Effector memory CD4-positive, alpha-beta T cell (primary cell): Measurements from ENCODE around the gene SPATA17.

Experiments used
- DNase-seq, 3 donors: peaks; one replicate each; pipeline ENCODE4 v3.0.0-alpha.2; 2020
- H3K27ac ChIP-seq: 2 replicates; pipeline ENCODE4 v1.7.0; 2013; ENCODE audit warnings: mild to moderate bottlenecking, low read length, moderate library complexity; ENCODE audit not compliant: insufficient read depth, poor library complexity, severe bottlenecking
- H3K27me3 ChIP-seq: replicated peaks from 2 replicates; pipeline ENCODE4 v1.7.0; 2013; ENCODE audit warnings: mild to moderate bottlenecking, low read length; ENCODE audit not compliant: insufficient read depth, control insufficient read depth, poor library complexity, severe bottlenecking
- H3K36me3 ChIP-seq: 2 replicates; pipeline ENCODE4 v1.7.0; 2013; ENCODE audit warnings: mild to moderate bottlenecking, low read length, moderate library complexity; ENCODE audit not compliant: control insufficient read depth, insufficient read depth
- H3K4me1 ChIP-seq: 2 replicates; pipeline ENCODE4 v1.7.0; 2013; ENCODE audit warnings: low read length, mild to moderate bottlenecking; ENCODE audit not compliant: control insufficient read depth, insufficient read depth, poor library complexity, severe bottlenecking
- H3K4me3 ChIP-seq: 2 replicates; pipeline ENCODE4 v1.7.0; 2013; ENCODE audit warnings: low read length, low read depth, mild to moderate bottlenecking; ENCODE audit not compliant: insufficient read depth, poor library complexity, severe bottlenecking
- H3K9me3 ChIP-seq: 2 replicates; pipeline ENCODE4 v1.7.0; 2013; ENCODE audit warnings: mild to moderate bottlenecking, low read length, moderate library complexity; ENCODE audit not compliant: control insufficient read depth

Gene SPATA17

GRCh38 chr1:217721692-217722091, 90.5 kb downstream of the SPATA17 start:
- H3K27me3 ChIP-seq = no peaks in the 10 kb centered on the region
- no peak for DNase-seq
- no peak overlapping the region for H3K27ac ChIP-seq
- no peaks in the 10 kb centered on the region for H3K9me3 ChIP-seq
- no peaks in the 10 kb centered on the region for H3K4me1 ChIP-seq
- H3K36me3 ChIP-seq = no peaks in the 10 kb centered on the region
- no peak overlapping the region for H3K4me3 ChIP-seq

GRCh38 chr1:217734973-217735372, 103.8 kb downstream of the SPATA17 start:
- no peak overlapping the region for H3K4me3 ChIP-seq
- H3K9me3 ChIP-seq = no peaks in the 10 kb centered on the region
- no peaks in the 10 kb centered on the region for H3K4me1 ChIP-seq
- DNase-seq = no peak
- no peak overlapping the region for H3K27ac ChIP-seq
- no peaks in the 10 kb centered on the region for H3K36me3 ChIP-seq
- H3K27me3 ChIP-seq = no peaks in the 10 kb centered on the region

DNA sequence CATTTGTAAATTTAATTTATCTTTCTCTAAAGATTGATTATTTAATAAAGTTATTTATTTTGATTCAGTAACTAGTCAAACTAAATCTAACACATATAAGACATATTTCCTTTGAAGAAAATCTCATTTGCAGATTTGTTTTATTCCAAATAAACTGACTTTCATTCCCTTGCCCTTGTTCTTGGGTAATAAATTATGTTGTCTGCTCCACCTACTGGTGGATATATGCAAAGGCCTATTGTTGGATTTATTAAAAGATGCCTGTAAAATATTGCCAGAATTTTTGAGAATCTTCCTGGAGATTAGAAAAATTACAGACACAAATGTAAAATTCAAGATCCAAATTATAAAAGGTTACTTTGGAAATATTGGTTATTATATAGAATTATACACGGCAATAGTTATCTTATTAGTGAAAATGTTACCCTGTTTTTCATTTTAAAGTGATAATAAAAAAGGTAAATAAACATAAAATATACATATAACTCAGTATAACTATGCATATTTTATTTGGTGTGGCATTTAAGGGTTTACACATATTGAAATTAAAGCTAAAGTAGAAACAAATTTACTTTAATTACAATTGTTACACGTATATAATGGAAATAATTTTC, 116.1 kb downstream of the SPATA17 start:
- H3K36me3 ChIP-seq = no peaks in the 10 kb centered on the region
- H3K27ac ChIP-seq = no peak overlapping the region
- no peaks in the 10 kb centered on the region for H3K4me1 ChIP-seq
- H3K27me3 ChIP-seq = no peaks in the 10 kb centered on the region
- H3K4me3 ChIP-seq = no peak overlapping the region
- no peaks in the 10 kb centered on the region for H3K9me3 ChIP-seq
- DNase-seq = no peak

- H3K27me3 ChIP-seq = no peaks in the 10 kb centered on the region
- H3K27ac ChIP-seq = no peak overlapping the region
- no peaks in the 10 kb centered on the region for H3K9me3 ChIP-seq
- DNase-seq = no peak
- H3K4me1 ChIP-seq = no peaks in the 10 kb centered on the region
- H3K4me3 ChIP-seq = no peak overlapping the region
- no peaks in the 10 kb centered on the region for H3K36me3 ChIP-seq
These were observed 138.6 kb downstream of the SPATA17 start for GRCh38 chr1:217769768-217770167.

- Histone ChIP-seq H3K4me3 (no peak overlapping the region), H3K36me3 (no peaks in the 10 kb centered on the region), H3K9me3 (no peaks in the 10 kb centered on the region), H3K27me3 (no peaks in the 10 kb centered on the region), H3K4me1 (no peaks in the 10 kb centered on the region), H3K27ac (no peak overlapping the region)
- no peak for DNase-seq
These were observed 139.8 kb downstream of the SPATA17 start for GRCh38 chr1:217770918-217771317.

GRCh38 chr1:217776693-217777092, 145.5 kb downstream of the SPATA17 start:
- Histone ChIP-seq H3K36me3 (no peaks in the 10 kb centered on the region), H3K4me3 (no peak overlapping the region), H3K27me3 (no peaks in the 10 kb centered on the region), H3K4me1 (no peaks in the 10 kb centered on the region), H3K27ac (no peak overlapping the region), H3K9me3 (no peaks in the 10 kb centered on the region)
- no peak for DNase-seq

DNA sequence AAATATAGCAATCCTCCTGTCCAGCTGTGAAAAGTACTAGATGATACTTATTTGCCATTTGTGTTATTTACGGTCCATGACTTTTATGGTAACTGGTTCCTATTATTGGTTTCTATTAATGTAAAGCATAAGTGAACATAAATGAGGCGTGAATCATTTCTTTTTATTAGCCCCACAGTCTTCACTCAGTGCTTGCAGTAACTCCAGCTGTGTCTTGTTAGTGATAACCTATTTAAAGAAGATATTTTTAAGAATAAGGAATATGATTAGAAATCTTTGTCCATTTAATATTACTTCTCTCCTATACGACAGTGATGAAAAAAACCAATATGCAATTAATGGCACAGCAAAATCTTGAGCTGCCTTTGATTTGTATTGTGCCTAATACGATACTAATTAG, 149.9 kb downstream of the SPATA17 start:
- Histone ChIP-seq H3K36me3 (no peaks in the 10 kb centered on the region), H3K27me3 (no peaks in the 10 kb centered on the region), H3K4me3 (no peak overlapping the region), H3K9me3 (no peaks in the 10 kb centered on the region), H3K4me1 (no peaks in the 10 kb centered on the region), H3K27ac (no peak overlapping the region)
- no peak for DNase-seq

GRCh38 chr1:217791091-217791490, 159.9 kb downstream of the SPATA17 start:
- H3K27me3 ChIP-seq = no peaks in the 10 kb centered on the region
- H3K36me3 ChIP-seq = no peaks in the 10 kb centered on the region
- H3K27ac ChIP-seq = no peak overlapping the region

GRCh38 chr1:217805792-217806191, 174.6 kb downstream of the SPATA17 start:
- H3K4me3 ChIP-seq = no peak overlapping the region
- no peaks in the 10 kb centered on the region for H3K36me3 ChIP-seq
- no peak for DNase-seq
- H3K9me3 ChIP-seq = no peaks in the 10 kb centered on the region
- no peak overlapping the region for H3K27ac ChIP-seq
- no peaks in the 10 kb centered on the region for H3K4me1 ChIP-seq
- no peaks in the 10 kb centered on the region for H3K27me3 ChIP-seq

More at GRCh38 chr1:217791091-217791490, 159.9 kb downstream of the SPATA17 start:
- Histone ChIP-seq H3K4me3 (no peak overlapping the region), H3K4me1 (no peaks in the 10 kb centered on the region), H3K9me3 (no peaks in the 10 kb centered on the region)
- no peak for DNase-seq

DNA sequence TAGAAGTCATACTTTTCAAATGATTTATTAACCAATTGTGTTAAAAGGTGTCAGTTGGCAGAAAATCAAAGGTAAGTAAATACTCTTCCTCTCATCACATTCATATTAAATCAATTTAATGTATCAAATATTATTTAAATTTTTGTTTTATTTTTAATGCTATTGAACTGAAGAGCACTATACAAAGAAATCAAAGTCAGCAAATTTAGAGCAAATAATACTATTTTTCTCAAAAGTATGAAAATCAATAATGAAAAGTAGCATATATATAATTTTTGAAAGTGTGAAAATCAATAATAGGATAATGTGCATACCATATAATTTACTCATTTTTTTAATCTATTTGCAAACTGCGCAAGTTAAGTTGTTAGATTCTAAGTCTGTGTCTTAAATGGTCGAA, 181.0 kb downstream of the SPATA17 start:
- H3K36me3 ChIP-seq = no peaks in the 10 kb centered on the region
- no peaks in the 10 kb centered on the region for H3K9me3 ChIP-seq
- H3K27me3 ChIP-seq = no peaks in the 10 kb centered on the region
- no peak for DNase-seq
- no peak overlapping the region for H3K27ac ChIP-seq
- no peak overlapping the region for H3K4me3 ChIP-seq
- H3K4me1 ChIP-seq = no peaks in the 10 kb centered on the region
